SK-N-SH (cell line): ENCODE results near the gene AACS. TPM values are rescaled to one million over a fixed set of nuclear protein-coding genes. Genes with fewer than 3 reads are reported as not detected.

ENCODE experiments used
- CTCF ChIA-PET: fragments of 300-600, 350-600 bp; formaldehyde crosslinking; extraction: SDS; loops from one replicate; lab custom pipeline; 2021; lab: Yijun Ruan, JAX
- POLR2A ChIA-PET: fragments of 350-600 bp; sonication (Branson Sonifier 250); formaldehyde crosslinking; extraction: SDS; loops from one replicate; lab custom pipeline; 2020; ENCODE audit warnings: antibody characterized with exemption, inconsistent platforms; lab: Yijun Ruan, JAX
- DNase-seq: peaks from one replicate; pipeline ENCODE4 v3.0.0; 2012
- H2AFZ ChIP-seq: fragments of 200-600 bp; sonication (generic); 2 replicates; pipeline ENCODE4 v1.8.1; 2016; ENCODE audit warnings: antibody characterized with exemption, mild to moderate bottlenecking, low read depth
- H3F3A ChIP-seq: fragments of 200-600 bp; sonication (generic); replicated peaks from 2 replicates; pipeline ENCODE3; 2016; ENCODE audit warnings: antibody characterized with exemption, mild to moderate bottlenecking; ENCODE audit not compliant: insufficient read depth
- H3K27ac ChIP-seq, 2 experiments: fragments of 200-500 bp in 1 of 2; fragments of 200-600 bp in 1 of 2; sonication (Bioruptor generic) in 1 of 2; sonication (generic), shearing (Covaris generic) in 1 of 2; 2 replicates each; pipeline versions ENCODE4 v1.5.1 to v1.6.1; 2014 to 2016; ENCODE audit warnings: low read depth in 2 of 2, inconsistent platforms in 1 of 2, low read length in 1 of 2, mild to moderate bottlenecking in 1 of 2, mixed read lengths in 1 of 2
- H3K27me3 ChIP-seq: fragments of 200-600 bp; sonication (generic), shearing (Covaris generic); 2 replicates; pipeline ENCODE4 v1.6.1; 2016; ENCODE audit warnings: mixed run types; ENCODE audit not compliant: insufficient read depth
- H3K36me3 ChIP-seq, 2 experiments: fragments of 200-500 bp in 1 of 2; fragments of 200-600 bp in 1 of 2; sonication (Bioruptor generic) in 1 of 2; sonication (generic) in 1 of 2; replicated peaks in 1 of 2; 2 replicates each; pipeline versions ENCODE3 to v1.5.1; 2014 to 2016; ENCODE audit warnings: low read length in 1 of 2, mild to moderate bottlenecking in 1 of 2; ENCODE audit not compliant: insufficient read depth in 2 of 2, control insufficient read depth in 1 of 2
- H3K4me1 ChIP-seq, 2 experiments: fragments of 200-500 bp in 1 of 2; fragments of 200-600 bp in 1 of 2; sonication (Bioruptor generic) in 1 of 2; sonication (generic), shearing (Covaris generic) in 1 of 2; 2 replicates each; pipeline versions ENCODE4 v1.5.1 to v1.6.1; 2014 to 2016; ENCODE audit warnings: low read depth in 1 of 2, low read length in 1 of 2, mixed run types in 1 of 2; ENCODE audit not compliant: insufficient read depth in 2 of 2, control insufficient read depth in 1 of 2
- H3K4me2 ChIP-seq: fragments of 200-600 bp; sonication (generic), shearing (Covaris generic); 2 replicates; pipeline ENCODE4 v1.6.1; 2017; ENCODE audit warnings: mixed run types
- H3K4me3 ChIP-seq, 2 experiments: fragments of 200-500 bp in 1 of 2; fragments of 200-600 bp in 1 of 2; sonication (Bioruptor generic) in 1 of 2; sonication (generic), shearing (Covaris generic) in 1 of 2; 2 replicates each; pipeline versions ENCODE4 v1.5.1 to v1.8.1; 2014 to 2016; ENCODE audit warnings: low read depth in 2 of 2, inconsistent platforms in 1 of 2, low read length in 1 of 2, mild to moderate bottlenecking in 1 of 2, mixed read lengths in 1 of 2, moderate library complexity in 1 of 2
- H3K79me2 ChIP-seq: fragments of 200-600 bp; sonication (generic); 2 replicates; pipeline ENCODE4 v1.8.1; 2017; ENCODE audit warnings: mild to moderate bottlenecking; ENCODE audit not compliant: insufficient read depth
- H3K9ac ChIP-seq: fragments of 200-600 bp; sonication (generic); 2 replicates; pipeline ENCODE4 v1.6.1; 2017; ENCODE audit warnings: mixed run types
- H3K9me2 ChIP-seq: fragments of 200-600 bp; sonication (generic); 2 replicates; pipeline ENCODE4 v1.6.1; 2017; ENCODE audit warnings: mixed run types
- H3K9me3 ChIP-seq: fragments of 200-600 bp; sonication (generic); 2 replicates; pipeline ENCODE4 v1.6.1; 2017; ENCODE audit warnings: mixed run types, mild to moderate bottlenecking, moderate library complexity
- H4K20me1 ChIP-seq: fragments of 200-600 bp; sonication (generic); 2 replicates; pipeline ENCODE4 v1.6.1; 2017; ENCODE audit warnings: mild to moderate bottlenecking, mixed run types; ENCODE audit not compliant: insufficient read depth
- CHD2 ChIP-seq: fragments of 150-350 bp; IDR thresholded peaks from 2 replicates; pipeline ENCODE4 v1.6.1; 2018; ENCODE audit warnings: low read length; ENCODE audit not compliant: partially characterized antibody
- EZH2phosphoT487 ChIP-seq: fragments of 200-600 bp; sonication (generic); IDR thresholded peaks from 2 replicates; pipeline ENCODE4 v1.6.1; 2017; ENCODE audit warnings: low read depth, mixed run types, mild to moderate bottlenecking, antibody characterized with exemption, moderate library complexity, borderline replicate concordance
- GABPA ChIP-seq: IDR thresholded peaks from 2 replicates; pipeline ENCODE4 v1.4.0; 2012; ENCODE audit warnings: low read depth, mild to moderate bottlenecking
- POLR2AphosphoS5 ChIP-seq: IDR thresholded peaks from 2 replicates; pipeline ENCODE4 v1.6.1; 2012; ENCODE audit warnings: low read depth, low read length
- RFX5 ChIP-seq: IDR thresholded peaks from 2 replicates; pipeline ENCODE4 v1.6.1; 2012; ENCODE audit warnings: mild to moderate bottlenecking, improper control_type of control experiment, low read length
- SMC3 ChIP-seq: IDR thresholded peaks from 2 replicates; pipeline ENCODE4 v1.6.1; 2012; ENCODE audit warnings: low read depth, low read length, improper control_type of control experiment
- YY1 ChIP-seq: IDR thresholded peaks from 2 replicates; pipeline ENCODE4 v1.4.0; 2012; ENCODE audit warnings: low read depth, mild to moderate bottlenecking
- WGBS: methylation state at CpG from one replicate; pipeline ENCODE4 v1.1.6; 2017; ENCODE audit warnings: low lambda C conversion rate; 5-methylcytosine and 5-hydroxymethylcytosine counted together
- polyA plus RNA-seq, 3 experiments: library from polyadenylated mRNA; depleted of rRNA; stranded (reverse); fragments of >200 nt; gene quantifications; 2 replicates each; pipeline ENCODE4 v1.2.3, GENCODE V29; 2012
- small RNA-seq, 7 experiments: library from RNA; depleted of rRNA; stranded (forward); fragments of <200 nt; gene quantifications; one replicate each; pipeline ENCODE3, GENCODE V24; 2012
- TF ChIP-seq, protein P1 (sequence below): fragments of 150-350 bp; IDR thresholded peaks from 2 replicates; pipeline ENCODE4 v1.6.1; 2016; ENCODE audit warnings: mild to moderate bottlenecking, low read depth, low read length
- TF ChIP-seq, protein P2 (sequence below): IDR thresholded peaks from 2 replicates; pipeline ENCODE4 v1.6.1; 2012; ENCODE audit warnings: mild to moderate bottlenecking, low read depth, low read length, moderate library complexity
- TF ChIP-seq, protein P3 (sequence below): IDR thresholded peaks from 2 replicates; pipeline ENCODE4 v1.4.0; 2012; ENCODE audit warnings: low read depth

AACS gene
- polyA plus RNA-seq, 1 of the 3 experiments (the other 2 are of a cell fraction): 17.3 TPM

DNA sequence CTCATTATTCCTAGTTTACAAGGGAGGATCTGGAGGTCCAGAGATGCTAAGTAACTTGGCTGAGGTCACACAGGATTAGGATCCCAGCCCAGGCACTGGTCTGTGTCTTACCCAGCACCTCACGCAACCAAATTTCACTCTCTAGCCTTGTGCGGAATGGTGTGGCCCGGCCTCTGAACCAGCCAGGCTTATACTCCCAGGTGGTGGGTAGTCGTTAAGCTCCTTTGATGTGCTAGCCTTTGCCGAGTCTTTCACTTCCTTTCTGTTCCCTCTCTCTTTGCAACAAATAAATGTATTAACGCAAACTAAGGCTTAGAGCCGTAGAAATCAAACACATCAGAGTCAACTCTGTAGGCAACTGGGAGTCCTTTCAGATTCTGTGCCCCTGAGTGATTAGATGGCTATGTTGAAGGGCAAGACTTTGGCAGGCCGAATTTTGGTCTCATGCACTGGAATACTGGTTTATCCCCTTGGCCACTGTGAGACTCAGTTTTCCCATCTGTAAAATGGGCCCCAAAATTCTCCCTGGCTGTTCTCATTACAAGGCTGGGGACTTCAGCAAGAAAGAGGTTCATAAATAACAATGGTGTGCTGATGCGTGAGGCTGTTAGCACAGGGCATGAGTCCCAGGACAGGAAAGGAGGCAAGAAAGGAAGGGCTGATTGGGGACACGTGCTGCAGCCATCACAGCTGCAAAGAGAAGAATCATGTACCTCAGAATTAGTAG, 126.3 kb downstream of the AACS start (continued):
- TF ChIP-seq, protein P1, sequence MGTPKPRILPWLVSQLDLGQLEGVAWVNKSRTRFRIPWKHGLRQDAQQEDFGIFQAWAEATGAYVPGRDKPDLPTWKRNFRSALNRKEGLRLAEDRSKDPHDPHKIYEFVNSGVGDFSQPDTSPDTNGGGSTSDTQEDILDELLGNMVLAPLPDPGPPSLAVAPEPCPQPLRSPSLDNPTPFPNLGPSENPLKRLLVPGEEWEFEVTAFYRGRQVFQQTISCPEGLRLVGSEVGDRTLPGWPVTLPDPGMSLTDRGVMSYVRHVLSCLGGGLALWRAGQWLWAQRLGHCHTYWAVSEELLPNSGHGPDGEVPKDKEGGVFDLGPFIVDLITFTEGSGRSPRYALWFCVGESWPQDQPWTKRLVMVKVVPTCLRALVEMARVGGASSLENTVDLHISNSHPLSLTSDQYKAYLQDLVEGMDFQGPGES: no peak
- no peak for TF ChIP-seq EZH2phosphoT487
- TF ChIP-seq RFX5: no peak
- TF ChIP-seq SMC3: no peak
- TF ChIP-seq, protein P2, sequence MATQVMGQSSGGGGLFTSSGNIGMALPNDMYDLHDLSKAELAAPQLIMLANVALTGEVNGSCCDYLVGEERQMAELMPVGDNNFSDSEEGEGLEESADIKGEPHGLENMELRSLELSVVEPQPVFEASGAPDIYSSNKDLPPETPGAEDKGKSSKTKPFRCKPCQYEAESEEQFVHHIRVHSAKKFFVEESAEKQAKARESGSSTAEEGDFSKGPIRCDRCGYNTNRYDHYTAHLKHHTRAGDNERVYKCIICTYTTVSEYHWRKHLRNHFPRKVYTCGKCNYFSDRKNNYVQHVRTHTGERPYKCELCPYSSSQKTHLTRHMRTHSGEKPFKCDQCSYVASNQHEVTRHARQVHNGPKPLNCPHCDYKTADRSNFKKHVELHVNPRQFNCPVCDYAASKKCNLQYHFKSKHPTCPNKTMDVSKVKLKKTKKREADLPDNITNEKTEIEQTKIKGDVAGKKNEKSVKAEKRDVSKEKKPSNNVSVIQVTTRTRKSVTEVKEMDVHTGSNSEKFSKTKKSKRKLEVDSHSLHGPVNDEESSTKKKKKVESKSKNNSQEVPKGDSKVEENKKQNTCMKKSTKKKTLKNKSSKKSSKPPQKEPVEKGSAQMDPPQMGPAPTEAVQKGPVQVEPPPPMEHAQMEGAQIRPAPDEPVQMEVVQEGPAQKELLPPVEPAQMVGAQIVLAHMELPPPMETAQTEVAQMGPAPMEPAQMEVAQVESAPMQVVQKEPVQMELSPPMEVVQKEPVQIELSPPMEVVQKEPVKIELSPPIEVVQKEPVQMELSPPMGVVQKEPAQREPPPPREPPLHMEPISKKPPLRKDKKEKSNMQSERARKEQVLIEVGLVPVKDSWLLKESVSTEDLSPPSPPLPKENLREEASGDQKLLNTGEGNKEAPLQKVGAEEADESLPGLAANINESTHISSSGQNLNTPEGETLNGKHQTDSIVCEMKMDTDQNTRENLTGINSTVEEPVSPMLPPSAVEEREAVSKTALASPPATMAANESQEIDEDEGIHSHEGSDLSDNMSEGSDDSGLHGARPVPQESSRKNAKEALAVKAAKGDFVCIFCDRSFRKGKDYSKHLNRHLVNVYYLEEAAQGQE: no peak
- TF ChIP-seq GABPA: no peak
- no peak for TF ChIP-seq YY1
- TF ChIP-seq CHD2: no peak

DNA sequence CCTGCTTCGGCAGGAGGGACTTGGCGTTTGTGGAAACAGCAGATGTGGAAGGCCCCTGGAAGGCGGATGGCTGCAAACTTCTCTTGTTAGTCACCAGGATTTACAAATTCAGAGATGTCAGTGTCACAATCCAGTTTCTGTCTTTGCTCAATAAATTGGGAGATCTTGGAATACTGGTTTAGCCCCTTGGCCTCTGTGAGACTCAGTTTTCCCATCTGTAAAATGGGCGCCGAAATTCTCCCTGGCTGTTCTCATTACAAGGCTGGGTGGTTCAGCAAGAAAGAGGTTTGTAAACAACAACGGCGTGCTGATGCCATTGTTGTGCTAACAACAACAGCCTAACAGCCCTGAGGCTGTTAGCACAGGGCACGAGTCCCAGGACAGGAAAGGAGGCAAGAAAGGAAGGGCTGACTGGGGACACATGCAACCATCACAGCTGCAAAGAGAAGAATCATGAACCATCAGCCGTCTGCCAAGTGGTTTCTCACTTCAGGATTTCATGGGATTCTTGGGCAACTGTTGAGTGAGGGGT, 127.5 kb downstream of the AACS start:
- 22% methylated on average over 8 of the region's 9 CpGs for WGBS
- no peak overlapping the region for H2AFZ ChIP-seq
- CTCF ChIA-PET: interaction anchor here (1.0 to 1.9 kb wide), 3 partner anchors 8 to 10 kb away, joined by 3 to 12 read pairs (median 5); no protein-coding TSS in a partner anchor

More for the DNA sequence above, 127.5 kb downstream of the AACS start:
- Histone ChIP-seq H3K4me2 (no peak overlapping the region), H3F3A (peaks cover 2% of the 10 kb centered on the region), H3K4me1 (no peaks in the 10 kb centered on the region; a peak in 1 of 4 replicates), H3K9me3 (no peaks in the 10 kb centered on the region), H3K79me2 (no peaks in the 10 kb centered on the region), H3K4me3 (no peak overlapping the region), H3K9ac (no peak overlapping the region), H3K27me3 (peaks cover 36% of the 10 kb centered on the region), H3K27ac (no peak overlapping the region), H3K36me3 (no peaks in the 10 kb centered on the region), H3K9me2 (no peaks in the 10 kb centered on the region), H4K20me1 (no peaks in the 10 kb centered on the region; the same call in 1 of the 2 replicates)
- POLR2A ChIA-PET: no interaction called here
- no peak for DNase-seq
- TF ChIP-seq SMC3 (no peak), POLR2AphosphoS5 (no peak)
- TF ChIP-seq, protein P3, sequence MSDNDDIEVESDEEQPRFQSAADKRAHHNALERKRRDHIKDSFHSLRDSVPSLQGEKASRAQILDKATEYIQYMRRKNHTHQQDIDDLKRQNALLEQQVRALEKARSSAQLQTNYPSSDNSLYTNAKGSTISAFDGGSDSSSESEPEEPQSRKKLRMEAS: no peak
- TF ChIP-seq, protein P2: no peak

Small RNAs within 50 kb of the gene (small RNA-seq; reads per million reads assigned to genes)
- 0 reads per million in 7 experiments for gene AC122688.1

Other genes starting within 250 kb of the AACS start
- gene SCARB1, start 201.6 kb upstream of the AACS start, polyA plus RNA-seq (2012; rRNA removed): 12.8 and 33.0 TPM in 2 replicates
- 1,327 and 1,666 TPM in 2 replicates for gene UBC, start 150.8 kb upstream of the AACS start, polyA plus RNA-seq (2012; rRNA removed)
- 12.3 and 16.1 TPM in 2 replicates for gene DHX37, start 76.3 kb upstream of the AACS start, polyA plus RNA-seq (2012; rRNA removed)
- 3.7 and 3.8 TPM in 2 replicates for gene BRI3BP, start 71.8 kb upstream of the AACS start, polyA plus RNA-seq (2012; rRNA removed)
- 0.84 and 0.93 TPM in 2 replicates for gene TMEM132B, start 121.0 kb downstream of the AACS start, polyA plus RNA-seq (2012; rRNA removed)